Measurements from ENCODE around the gene ANKRD28.
"Not testable (repeated sequence)": the region's sequence is repeated elsewhere in the genome, so short reads cannot be mapped to it uniquely, and the experiment has no call there.

ANKRD28 gene

DNA sequence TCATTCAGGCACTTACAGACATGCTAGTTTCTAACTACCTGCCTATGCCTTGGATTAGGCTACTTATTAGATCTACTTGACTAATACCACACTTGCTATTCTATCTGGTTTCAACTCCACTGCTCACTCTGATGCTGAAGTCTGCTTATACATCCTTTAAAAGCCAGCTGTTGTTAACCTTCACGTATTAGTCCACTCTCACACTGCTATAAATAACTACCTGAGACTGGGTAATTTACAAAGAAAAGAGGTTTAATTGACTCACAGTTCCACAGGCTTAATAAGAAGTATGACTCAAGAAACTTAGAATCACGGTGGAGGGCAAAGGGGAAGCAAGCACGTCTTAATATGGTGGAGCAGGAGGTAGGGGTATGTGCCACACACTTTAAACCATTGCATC is 47.7 kb upstream of the ANKRD28 start:
- peaks cover 22% of the 10 kb centered on the region for H3K36me3 ChIP-seq (ENCODE audit: insufficient read depth, low read length)
- TF ChIP-seq EZH2 (IDR thresholded peaks at IDR 0.05; ENCODE audit: borderline replicate concordance, low read length) (no peak), CTCF (IDR thresholded peaks at IDR 0.05; ENCODE audit: low read length) (no peak)
- H3K27ac ChIP-seq (ENCODE audit: low read depth, low read length, poor library complexity, severe bottlenecking): no peak overlapping the region
- no peaks in the 10 kb centered on the region for H3K4me1 ChIP-seq (ENCODE audit: insufficient read depth, low read length, severe bottlenecking)
- H3K4me2 ChIP-seq (ENCODE audit: low read length): no peak overlapping the region
- no peaks in the 10 kb centered on the region for H3K9me2 ChIP-seq (ENCODE audit: low read depth, low read length)
- H3K4me3 ChIP-seq (ENCODE audit: low read depth, low read length, poor library complexity, severe bottlenecking): no peak overlapping the region
- H3F3A ChIP-seq (ENCODE audit: insufficient read depth, low read length): no peaks in the 10 kb centered on the region
- peaks cover 93% of the 10 kb centered on the region for H3K79me2 ChIP-seq (ENCODE audit: insufficient read depth, low read length)
- no peak overlapping the region for H3K9ac ChIP-seq (ENCODE audit: low read length)
- H3K27me3 ChIP-seq (ENCODE audit: insufficient read depth, low read length): no peaks in the 10 kb centered on the region
- peaks cover 7% of the 10 kb centered on the region; the same call in 1 of the 2 replicates for H3K9me3 ChIP-seq (ENCODE audit: low read length)
- H4K20me1 ChIP-seq (ENCODE audit: insufficient read depth, low read length): no peaks in the 10 kb centered on the region
- H2AFZ ChIP-seq (ENCODE audit: low read length): no peak overlapping the region

GRCh38 chr3:15844889-15845288 is 47.1 kb upstream of the ANKRD28 start:
- no peaks in the 10 kb centered on the region for H4K20me1 ChIP-seq (ENCODE audit: insufficient read depth, low read length)
- no peaks in the 10 kb centered on the region for H3K4me1 ChIP-seq (ENCODE audit: insufficient read depth, low read length, severe bottlenecking)
- TF ChIP-seq CTCF (IDR thresholded peaks at IDR 0.05; ENCODE audit: low read length): no peak
- no peak for TF ChIP-seq EZH2 (IDR thresholded peaks at IDR 0.05; ENCODE audit: borderline replicate concordance, low read length)
- H3K36me3 ChIP-seq (ENCODE audit: insufficient read depth, low read length): peaks cover 19% of the 10 kb centered on the region
- peaks cover 8% of the 10 kb centered on the region for H3K9me3 ChIP-seq (ENCODE audit: low read length)
- no peak overlapping the region for H2AFZ ChIP-seq (ENCODE audit: low read length)
- H3K9ac ChIP-seq (ENCODE audit: low read length): no peak overlapping the region
- no peaks in the 10 kb centered on the region for H3K27me3 ChIP-seq (ENCODE audit: insufficient read depth, low read length)
- H3K79me2 ChIP-seq (ENCODE audit: insufficient read depth, low read length): peaks cover 95% of the 10 kb centered on the region
- no peak overlapping the region for H3K4me3 ChIP-seq (ENCODE audit: low read depth, low read length, poor library complexity, severe bottlenecking)
- no peaks in the 10 kb centered on the region for H3F3A ChIP-seq (ENCODE audit: insufficient read depth, low read length)
- H3K27ac ChIP-seq (ENCODE audit: low read depth, low read length, poor library complexity, severe bottlenecking): no peak overlapping the region
- no peak overlapping the region for H3K4me2 ChIP-seq (ENCODE audit: low read length)
- no peaks in the 10 kb centered on the region for H3K9me2 ChIP-seq (ENCODE audit: low read depth, low read length)

DNA sequence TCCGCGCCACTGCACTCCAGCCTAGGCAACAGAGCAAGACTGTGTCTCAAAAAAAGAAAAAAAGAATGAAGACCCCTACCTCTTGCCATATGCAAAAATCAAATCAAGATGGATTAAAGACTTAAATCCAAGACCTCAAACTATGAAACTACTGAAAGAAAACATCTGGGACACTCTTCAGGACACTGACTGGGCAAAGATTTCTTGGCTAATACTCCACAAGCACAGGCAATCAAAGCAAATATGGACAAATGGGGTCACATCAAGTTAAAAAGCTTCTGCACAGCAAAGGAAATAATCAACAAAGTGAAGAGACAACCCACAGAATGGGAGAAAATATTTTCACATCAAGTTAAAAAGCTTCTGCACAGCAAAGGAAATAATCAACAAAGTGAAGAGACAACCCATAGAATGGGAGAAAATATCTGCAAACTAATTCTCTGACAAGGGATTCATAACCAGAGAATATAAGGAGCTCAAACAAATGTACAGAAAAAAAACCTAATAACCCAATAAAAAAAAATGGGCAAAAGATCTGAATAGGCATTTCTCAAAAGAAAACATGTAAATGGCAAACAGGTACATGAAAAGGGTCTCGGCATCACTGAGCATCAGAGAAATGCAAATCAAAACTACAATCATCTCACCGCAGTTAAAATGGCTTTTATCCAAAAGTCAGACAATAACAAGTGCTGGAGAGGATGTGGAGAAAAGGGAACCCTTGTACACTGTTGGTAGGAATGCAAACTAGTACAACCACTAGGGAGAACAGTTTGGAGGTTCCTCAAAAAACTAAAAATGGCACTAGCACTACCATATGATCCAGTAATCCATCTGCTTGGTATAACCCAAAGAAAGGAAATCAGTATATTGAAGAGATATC is 43.6 kb upstream of the ANKRD28 start:
- H2AFZ ChIP-seq (ENCODE audit: low read length); H4K20me1 ChIP-seq (ENCODE audit: insufficient read depth, low read length); H3K9ac ChIP-seq (ENCODE audit: low read length); H3F3A ChIP-seq (ENCODE audit: insufficient read depth, low read length); H3K4me1 ChIP-seq (ENCODE audit: insufficient read depth, low read length, severe bottlenecking); H3K27ac ChIP-seq (ENCODE audit: low read depth, low read length, poor library complexity, severe bottlenecking); H3K4me2 ChIP-seq (ENCODE audit: low read length); H3K27me3 ChIP-seq (ENCODE audit: insufficient read depth, low read length); H3K4me3 ChIP-seq (ENCODE audit: low read depth, low read length, poor library complexity, severe bottlenecking); H3K9me2 ChIP-seq (ENCODE audit: low read depth, low read length): not testable (repeated sequence)
- peaks cover 19% of the 10 kb centered on the region for H3K36me3 ChIP-seq (ENCODE audit: insufficient read depth, low read length)
- H3K79me2 ChIP-seq (ENCODE audit: insufficient read depth, low read length): peaks cover 95% of the 10 kb centered on the region
- peaks cover 24% of the 10 kb centered on the region for H3K9me3 ChIP-seq (ENCODE audit: low read length)

DNA sequence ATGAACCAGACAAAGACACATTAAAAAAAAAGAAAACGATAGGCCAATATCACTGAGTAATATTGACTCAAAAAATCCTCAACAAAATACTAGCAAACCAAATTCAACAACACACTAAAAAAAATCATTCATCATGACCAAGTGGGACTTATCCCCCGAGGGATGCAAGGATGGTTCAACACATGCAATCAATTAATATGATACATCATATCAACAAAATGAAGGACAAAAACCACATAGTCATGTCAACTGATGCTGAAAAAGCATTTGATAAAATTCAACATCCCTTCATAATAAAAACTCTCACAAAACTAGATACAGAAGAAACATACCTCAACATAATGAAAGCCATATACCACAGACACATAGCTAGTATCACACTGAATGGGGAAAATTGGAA is 41.8 kb upstream of the ANKRD28 start:
- H3K4me3 ChIP-seq (ENCODE audit: low read depth, low read length, poor library complexity, severe bottlenecking): no peak overlapping the region
- H3K4me2 ChIP-seq (ENCODE audit: low read length): no peak overlapping the region
- H4K20me1 ChIP-seq (ENCODE audit: insufficient read depth, low read length): no peaks in the 10 kb centered on the region
- no peaks in the 10 kb centered on the region for H3K27me3 ChIP-seq (ENCODE audit: insufficient read depth, low read length)
- H3K9ac ChIP-seq (ENCODE audit: low read length): no peak overlapping the region
- no peak overlapping the region for H2AFZ ChIP-seq (ENCODE audit: low read length)
- no peaks in the 10 kb centered on the region for H3K9me2 ChIP-seq (ENCODE audit: low read depth, low read length)
- H3F3A ChIP-seq (ENCODE audit: insufficient read depth, low read length): no peaks in the 10 kb centered on the region
- no peak overlapping the region for H3K27ac ChIP-seq (ENCODE audit: low read depth, low read length, poor library complexity, severe bottlenecking)
- peaks cover 24% of the 10 kb centered on the region for H3K9me3 ChIP-seq (ENCODE audit: low read length)
- no peaks in the 10 kb centered on the region for H3K4me1 ChIP-seq (ENCODE audit: insufficient read depth, low read length, severe bottlenecking)
- TF ChIP-seq CTCF (IDR thresholded peaks at IDR 0.05; ENCODE audit: low read length): no peak
- no peak for TF ChIP-seq EZH2 (IDR thresholded peaks at IDR 0.05; ENCODE audit: borderline replicate concordance, low read length)
- peaks cover 95% of the 10 kb centered on the region for H3K79me2 ChIP-seq (ENCODE audit: insufficient read depth, low read length)
- peaks cover 12% of the 10 kb centered on the region; the same call in 1 of the 2 replicates for H3K36me3 ChIP-seq (ENCODE audit: insufficient read depth, low read length)
